Activated CD8-positive, alpha-beta memory T cell treated with anti-CD3 and anti-CD28 coated beads, Interleukin-2, amount 10 ng/mL, durations not matched to agents 7 days and 5 days (primary cell): ENCODE measurements around the gene SORCS2. TPM values are rescaled to one million over a fixed set of nuclear protein-coding genes. Genes with fewer than 3 reads are reported as not detected.

Experiments
- ATAC-seq: fragments of 150-1000 bp; cut with Tn5 transposase; one replicate; pipeline ENCODE4 v1.10.0; 2021; ENCODE audit warnings: moderate library complexity
- CTCF ChIA-PET: fragments of 350-600 bp; sonication (Branson Sonifier 250); formaldehyde crosslinking; loops from one replicate; lab custom pipeline; 2021; ENCODE audit warnings: antibody characterized with exemption; lab: Charles Lee
- DNase-seq: peaks from one replicate; pipeline ENCODE4 v3.0.0-alpha.2; 2020
- H3K27ac Mint-ChIP-seq: one replicate; pipeline ENCODE4 v1.8.0; 2021; ENCODE audit warnings: mild to moderate bottlenecking, mixed read lengths
- H3K27me3 Mint-ChIP-seq: one replicate; pipeline ENCODE4 v1.8.0; 2021; ENCODE audit warnings: mixed read lengths
- H3K36me3 Mint-ChIP-seq: one replicate; pipeline ENCODE4 v1.8.0; 2021; ENCODE audit warnings: mild to moderate bottlenecking, mixed read lengths
- H3K4me1 Mint-ChIP-seq: one replicate; pipeline ENCODE4 v1.8.0; 2021; ENCODE audit warnings: mixed read lengths
- H3K4me3 Mint-ChIP-seq: one replicate; pipeline ENCODE4 v1.8.0; 2021; ENCODE audit warnings: mild to moderate bottlenecking, moderate library complexity, mixed read lengths
- H3K9me3 Mint-ChIP-seq: one replicate; pipeline ENCODE4 v1.8.0; 2022; ENCODE audit warnings: low read depth, mixed read lengths
- total RNA-seq, 2 experiments: library from RNA; stranded (reverse); gene quantifications; one replicate each; pipeline ENCODE4 v1.2.3, GENCODE V29; 2021

The SORCS2 gene
- total RNA-seq, 2 experiments from 2014 or later: 0.05 to 0.06 TPM

- no peaks in the 10 kb centered on the region for H3K36me3 Mint-ChIP-seq
- H3K27ac Mint-ChIP-seq: no peak overlapping the region
- DNase-seq: no peak
- CTCF ChIA-PET: no interaction called here
- H3K9me3 Mint-ChIP-seq: no peaks in the 10 kb centered on the region
- H3K4me1 Mint-ChIP-seq: no peaks in the 10 kb centered on the region
- no peak overlapping the region for H3K4me3 Mint-ChIP-seq
- ATAC-seq: no peak
- no peaks in the 10 kb centered on the region for H3K27me3 Mint-ChIP-seq
These were observed 83.3 kb downstream of the SORCS2 start for GRCh38 chr4:7275490-7276154.

- H3K4me1 Mint-ChIP-seq: no peaks in the 10 kb centered on the region
- no peak overlapping the region for H3K4me3 Mint-ChIP-seq
- no peaks in the 10 kb centered on the region for H3K27me3 Mint-ChIP-seq
- H3K36me3 Mint-ChIP-seq: no peaks in the 10 kb centered on the region
- CTCF ChIA-PET: no interaction called here
- H3K27ac Mint-ChIP-seq: no peak overlapping the region
- no peak for DNase-seq
- H3K9me3 Mint-ChIP-seq: no peaks in the 10 kb centered on the region
- ATAC-seq: no peak
These were observed 84.2 kb downstream of the SORCS2 start for GRCh38 chr4:7276515-7276914.

- Mint-ChIP-seq H3K27me3 (peaks cover 5% of the 10 kb centered on the region), H3K9me3 (no peaks in the 10 kb centered on the region), H3K27ac (no peak overlapping the region), H3K4me1 (no peaks in the 10 kb centered on the region), H3K36me3 (no peaks in the 10 kb centered on the region), H3K4me3 (no peak overlapping the region)
- CTCF ChIA-PET: no interaction called here
- ATAC-seq (no peak), DNase-seq (no peak)
These were observed 85.9 kb downstream of the SORCS2 start for GRCh38 chr4:7278071-7278765.

- Mint-ChIP-seq H3K4me3 (no peak overlapping the region), H3K4me1 (no peaks in the 10 kb centered on the region), H3K9me3 (no peaks in the 10 kb centered on the region), H3K27me3 (peaks cover 5% of the 10 kb centered on the region), H3K27ac (no peak overlapping the region), H3K36me3 (no peaks in the 10 kb centered on the region)
- DNase-seq: no peak
- no peak for ATAC-seq
- CTCF ChIA-PET: no interaction called here
These were observed 86.6 kb downstream of the SORCS2 start for GRCh38 chr4:7278981-7279380.

GRCh38 chr4:7279902-7280301, 87.6 kb downstream of the SORCS2 start:
- DNase-seq: no peak
- Mint-ChIP-seq H3K27me3 (peaks cover 8% of the 10 kb centered on the region), H3K4me3 (no peak overlapping the region), H3K9me3 (no peaks in the 10 kb centered on the region), H3K4me1 (no peaks in the 10 kb centered on the region), H3K27ac (no peak overlapping the region), H3K36me3 (no peaks in the 10 kb centered on the region)
- no peak for ATAC-seq
- CTCF ChIA-PET: no interaction called here

- CTCF ChIA-PET: no interaction called here
- no peak overlapping the region for H3K4me3 Mint-ChIP-seq
- no peaks in the 10 kb centered on the region for H3K36me3 Mint-ChIP-seq
- ATAC-seq (no peak), DNase-seq (no peak)
- H3K4me1 Mint-ChIP-seq: no peaks in the 10 kb centered on the region
- no peaks in the 10 kb centered on the region for H3K9me3 Mint-ChIP-seq
- no peak overlapping the region for H3K27ac Mint-ChIP-seq
- peaks cover 8% of the 10 kb centered on the region for H3K27me3 Mint-ChIP-seq
These were observed 88.8 kb downstream of the SORCS2 start for GRCh38 chr4:7280926-7281690.

- H3K9me3 Mint-ChIP-seq: no peaks in the 10 kb centered on the region
- CTCF ChIA-PET: no interaction called here
- ATAC-seq (no peak), DNase-seq (no peak)
- H3K4me3 Mint-ChIP-seq: no peak overlapping the region
- no peaks in the 10 kb centered on the region for H3K36me3 Mint-ChIP-seq
- H3K27ac Mint-ChIP-seq: no peak overlapping the region
- H3K27me3 Mint-ChIP-seq: peaks cover 8% of the 10 kb centered on the region
- H3K4me1 Mint-ChIP-seq: no peaks in the 10 kb centered on the region
These were observed 89.6 kb downstream of the SORCS2 start for GRCh38 chr4:7281691-7282665.

- Mint-ChIP-seq H3K9me3 (no peaks in the 10 kb centered on the region), H3K27me3 (peaks cover 8% of the 10 kb centered on the region), H3K36me3 (no peaks in the 10 kb centered on the region), H3K4me1 (no peaks in the 10 kb centered on the region), H3K4me3 (no peak overlapping the region), H3K27ac (no peak overlapping the region)
- no peak for ATAC-seq
- CTCF ChIA-PET: no interaction called here
- no peak for DNase-seq
These were observed 90.6 kb downstream of the SORCS2 start for GRCh38 chr4:7282786-7283440.

GRCh38 chr4:7285244-7286094, 93.1 kb downstream of the SORCS2 start:
- H3K4me1 Mint-ChIP-seq: no peaks in the 10 kb centered on the region
- no peaks in the 10 kb centered on the region for H3K9me3 Mint-ChIP-seq
- CTCF ChIA-PET: no interaction called here
- H3K36me3 Mint-ChIP-seq: no peaks in the 10 kb centered on the region
- no peak for DNase-seq
- ATAC-seq: no peak
- H3K4me3 Mint-ChIP-seq: no peak overlapping the region
- H3K27me3 Mint-ChIP-seq: peaks cover 8% of the 10 kb centered on the region
- H3K27ac Mint-ChIP-seq: no peak overlapping the region

- DNase-seq: no peak
- H3K4me3 Mint-ChIP-seq: no peak overlapping the region
- no peak overlapping the region for H3K27ac Mint-ChIP-seq
- no peaks in the 10 kb centered on the region for H3K9me3 Mint-ChIP-seq
- no peaks in the 10 kb centered on the region for H3K36me3 Mint-ChIP-seq
- H3K4me1 Mint-ChIP-seq: no peaks in the 10 kb centered on the region
- ATAC-seq: no peak
- CTCF ChIA-PET: no interaction called here
- peaks cover 8% of the 10 kb centered on the region for H3K27me3 Mint-ChIP-seq
These were observed 93.8 kb downstream of the SORCS2 start for GRCh38 chr4:7286170-7286569.

- ATAC-seq (no peak), DNase-seq (no peak)
- no peak overlapping the region for H3K27ac Mint-ChIP-seq
- peaks cover 8% of the 10 kb centered on the region for H3K27me3 Mint-ChIP-seq
- no peaks in the 10 kb centered on the region for H3K9me3 Mint-ChIP-seq
- H3K36me3 Mint-ChIP-seq: no peaks in the 10 kb centered on the region
- CTCF ChIA-PET: no interaction called here
- no peaks in the 10 kb centered on the region for H3K4me1 Mint-ChIP-seq
- H3K4me3 Mint-ChIP-seq: no peak overlapping the region
These were observed 94.5 kb downstream of the SORCS2 start for GRCh38 chr4:7286798-7287197.

GRCh38 chr4:7287274-7287917, 95.1 kb downstream of the SORCS2 start:
- ATAC-seq (no peak), DNase-seq (no peak)
- Mint-ChIP-seq H3K4me1 (no peaks in the 10 kb centered on the region), H3K36me3 (no peaks in the 10 kb centered on the region), H3K9me3 (no peaks in the 10 kb centered on the region), H3K4me3 (no peak overlapping the region), H3K27me3 (peaks cover 4% of the 10 kb centered on the region), H3K27ac (no peak overlapping the region)
- CTCF ChIA-PET: no interaction called here
